K562 (cell line): ENCODE measurements around the gene UBXN2A. TPM values are rescaled to one million over a fixed set of nuclear protein-coding genes. Genes with fewer than 3 reads are reported as not detected.

Source experiments
- ATAC-seq: fragments of 200-7000 bp; cut with Tn5 transposase; 3 replicates; pipeline ENCODE4 v1.9.1; 2020; ENCODE audit warnings: moderate library complexity
- BruUV-seq: library from RNA; stranded (reverse); fragments of 400-500 nt; replicated peaks from 2 replicates; lab custom pipeline; 2021; lab: Mats Ljungman, UMichigan
- CTCF ChIA-PET: fragments of 300-600 bp; formaldehyde crosslinking; extraction: SDS; loops from one replicate; lab custom pipeline; 2021; ENCODE audit warnings: low intra/inter-chr PET ratio; lab: Yijun Ruan, JAX
- POLR2A ChIA-PET: fragments of 300-600, 350-650 bp; sonication (Branson Sonifier 250); formaldehyde crosslinking; extraction: SDS; loops from one replicate; lab custom pipeline; 2021; ENCODE audit warnings: antibody characterized with exemption, inconsistent platforms; lab: Yijun Ruan, JAX
- DNase-seq, 4 experiments: peaks; one replicate each; pipeline versions ENCODE4 v3.0.0 to v3.0.0-alpha.2; 2011 to 2018; ENCODE audit warnings: low spot score in 3 of 4, mixed read lengths in 3 of 4; ENCODE audit errors: extremely low read depth in 1 of 4
- FAIRE-seq: peaks from 2 replicates; lab custom pipeline; 2011; peaks lifted over from hg19 to GRCh38; lab: Jason Lieb, UNC
- H2AFZ ChIP-seq: 2 replicates; pipeline ENCODE4 v1.6.0; 2011; ENCODE audit warnings: low read depth, low read length, control low read depth, inconsistent platforms
- H3K27ac ChIP-seq: fragments of 200-600 bp; 3 replicates; pipeline ENCODE4 v1.8.0; 2011; ENCODE audit warnings: low read depth, mild to moderate bottlenecking, control low read depth, inconsistent platforms, low read length, moderate library complexity, mixed read lengths; ENCODE audit errors: extremely low read depth
- H3K27me3 ChIP-seq, 2 experiments: fragments of 300-600 bp in 1 of 2; 2 replicates in 1 of 2; 3 replicates in 1 of 2; pipeline versions ENCODE4 v1.6.0 to v1.8.0; 2011; ENCODE audit warnings: inconsistent platforms in 2 of 2, low read length in 2 of 2, mild to moderate bottlenecking in 1 of 2, mixed read lengths in 1 of 2, moderate library complexity in 1 of 2; ENCODE audit not compliant: control insufficient read depth in 2 of 2, insufficient read depth in 2 of 2
- H3K36me3 ChIP-seq: fragments of 300-600 bp; 3 replicates; pipeline ENCODE4 v1.8.0; 2011; ENCODE audit warnings: mild to moderate bottlenecking, low read length, inconsistent platforms; ENCODE audit not compliant: control insufficient read depth, insufficient read depth
- H3K4me1 ChIP-seq, 2 experiments: fragments of 200-600 bp in 1 of 2; replicated peaks in 1 of 2; 2 replicates in 1 of 2; 3 replicates in 1 of 2; pipeline versions ENCODE4 v1.5.1 to v1.8.0; 2011; ENCODE audit warnings: inconsistent platforms in 2 of 2, low read length in 2 of 2, mild to moderate bottlenecking in 1 of 2, mixed read lengths in 1 of 2, moderate library complexity in 1 of 2; ENCODE audit not compliant: control insufficient read depth in 2 of 2, insufficient read depth in 2 of 2
- H3K4me2 ChIP-seq: 2 replicates; pipeline ENCODE4 v1.6.1; 2011; ENCODE audit warnings: low read length, control low read depth, inconsistent platforms, mixed read lengths; ENCODE audit not compliant: insufficient read depth
- H3K4me3 ChIP-seq: fragments of 200-600 bp; sonication (generic), shearing (Covaris generic); 2 replicates; pipeline ENCODE4 v1.5.1; 2016; ENCODE audit warnings: control low read depth, inconsistent platforms
- H3K79me2 ChIP-seq: fragments of 200-600 bp; 3 replicates; pipeline ENCODE4 v1.8.0; 2011; ENCODE audit warnings: low read length, inconsistent platforms; ENCODE audit not compliant: control insufficient read depth, insufficient read depth
- H3K9ac ChIP-seq, 2 experiments: 2 replicates each; pipeline versions ENCODE4 v1.6.0 to v1.6.1; 2011; ENCODE audit warnings: low read depth in 2 of 2, low read length in 2 of 2, control low read depth in 1 of 2, inconsistent platforms in 1 of 2, mild to moderate bottlenecking in 1 of 2, mixed read lengths in 1 of 2; ENCODE audit not compliant: insufficient read depth in 1 of 2
- H3K9me1 ChIP-seq: one replicate; pipeline ENCODE4 v1.6.0; 2011; ENCODE audit warnings: inconsistent platforms, mild to moderate bottlenecking, low read length, moderate library complexity; ENCODE audit not compliant: control insufficient read depth, insufficient read depth
- H3K9me3 ChIP-seq: replicated peaks from 2 replicates; pipeline ENCODE4 v1.5.1; 2011; ENCODE audit warnings: low read depth, low read length, inconsistent platforms; ENCODE audit not compliant: control insufficient read depth, insufficient read depth
- H4K20me1 ChIP-seq: replicated peaks from 2 replicates; pipeline ENCODE4 v1.6.1; 2011; ENCODE audit warnings: low read length, inconsistent platforms, mixed read lengths; ENCODE audit not compliant: control insufficient read depth, insufficient read depth
- ARID1B ChIP-seq: fragments of 450-650 bp; IDR thresholded peaks from 2 replicates; pipeline ENCODE4 v1.6.1; 2016; ENCODE audit warnings: antibody characterized with exemption, mild to moderate bottlenecking, inconsistent platforms
- EP300 ChIP-seq: IDR thresholded peaks from 2 replicates; pipeline ENCODE4 v1.6.1; 2012; ENCODE audit warnings: low read length, improper control_type of control experiment
- EP400 ChIP-seq: fragments of 450-650 bp; IDR thresholded peaks from 2 replicates; pipeline ENCODE4 v1.6.1; 2017; ENCODE audit warnings: antibody characterized with exemption, mild to moderate bottlenecking, moderate library complexity
- IRF1 ChIP-seq: sonication (generic); formaldehyde crosslinking; IDR thresholded peaks from 2 replicates; pipeline ENCODE4 v1.8.0; 2022; ENCODE audit warnings: missing genetic modification reagents, mild to moderate bottlenecking, borderline replicate concordance
- KDM5B ChIP-seq: fragments of 200-600 bp; sonication (generic); IDR thresholded peaks from 2 replicates; pipeline ENCODE4 v1.6.1; 2012; ENCODE audit warnings: low read depth, mild to moderate bottlenecking, moderate library complexity, low read length, control low read depth, inconsistent platforms; ENCODE audit not compliant: insufficient replicate concordance
- MAFK ChIP-seq: IDR thresholded peaks from 2 replicates; pipeline ENCODE4 v1.6.1; 2011; ENCODE audit warnings: low read length, improper control_type of control experiment
- NFATC3 ChIP-seq: fragments of 450-650 bp; IDR thresholded peaks from 2 replicates; pipeline ENCODE4 v1.6.1; 2017; ENCODE audit warnings: mild to moderate bottlenecking
- NFE2 ChIP-seq: IDR thresholded peaks from 2 replicates; pipeline ENCODE4 v1.6.1; 2014; ENCODE audit warnings: antibody characterized with exemption, low read depth
- POLR2B ChIP-seq: fragments of 450-650 bp; IDR thresholded peaks from 2 replicates; pipeline ENCODE4 v1.6.1; 2018; ENCODE audit warnings: low read depth; ENCODE audit not compliant: partially characterized antibody
- PTTG1 ChIP-seq: fragments of 450-650 bp; IDR thresholded peaks from 2 replicates; pipeline ENCODE4 v1.6.1; 2016; ENCODE audit warnings: low read depth, mild to moderate bottlenecking, missing genetic modification characterization, missing compliant biosample characterization
- RAD51 ChIP-seq: fragments of 450-650 bp; IDR thresholded peaks from 2 replicates; pipeline ENCODE4 v1.7.1; 2016; ENCODE audit warnings: low read depth, mild to moderate bottlenecking, borderline replicate concordance
- RCOR1 ChIP-seq, 2 experiments: IDR thresholded peaks; 2 replicates each; pipeline ENCODE4 v1.6.1; 2012; ENCODE audit warnings: low read depth in 2 of 2, low read length in 2 of 2, borderline replicate concordance in 1 of 2, improper control_type of control experiment in 1 of 2
- ZBTB49 ChIP-seq: sonication (generic); formaldehyde crosslinking; IDR thresholded peaks from 2 replicates; pipeline ENCODE4 v1.8.0; 2022; ENCODE audit warnings: missing genetic modification reagents, mild to moderate bottlenecking, borderline replicate concordance
- ZFP30 ChIP-seq: fragments of 250-450 bp; sonication (Bioruptor Pico); IDR thresholded peaks from 2 replicates; pipeline ENCODE4 v1.8.0; 2022; ENCODE audit warnings: moderate library complexity, mild to moderate bottlenecking, inconsistent platforms, borderline replicate concordance
- WGBS: fragments of 100-300 bp; shearing (Covaris generic); methylation state at CpG from one replicate; pipeline ENCODE4 v1.1.6; 2016; ENCODE audit warnings: low coverage, mixed read lengths; ENCODE audit not compliant: insufficient coverage; ENCODE audit errors: missing lambda C conversion rate; 5-methylcytosine and 5-hydroxymethylcytosine counted together
- in situ Hi-C: fragments of 300-500 bp; cut with MboI; formaldehyde crosslinking; loops from 4 replicates; pipeline ENCODE4 v1.15.0; 2018; ENCODE audit warnings: inconsistent platforms, mixed read lengths
- intact Hi-C: fragments of 100-400 bp; cut with micrococcal nuclease; formaldehyde crosslinking; loops from 2 replicates; pipeline ENCODE4 v1.14.2; 2022
- polyA plus RNA-seq, 8 experiments: library from polyadenylated mRNA; depleted of rRNA in 4 of 8; stranded (reverse) in 5 of 8; unstranded in 3 of 8; fragments of >200 nt; fragmentation: Nextera tagmentation in 2 of 8; fragmentation: Illumina TruSeq in 1 of 8; extraction: Ambion mirVana in 2 of 8; extraction: Trizol in 1 of 8; gene quantifications; 2 replicates each; pipeline versions ENCODE4 v1.2.1 to v1.2.3, GENCODE V29; 2011 to 2014; ENCODE audit warnings: inconsistent platforms in 1 of 8, missing spikeins in 1 of 8
- total RNA-seq, 7 experiments: library from RNA; depleted of rRNA in 6 of 7; stranded (reverse); fragments of >200 nt in 6 of 7; fragmentation: Illumina TruSeq in 2 of 7; extraction: Trizol in 2 of 7; gene quantifications; 2 replicates each; pipeline versions ENCODE4 v1.2.1 to v1.2.3, GENCODE V29; 2011 to 2021; ENCODE audit warnings: low replicate concordance in 1 of 7
- TF ChIP-seq, protein P1 (sequence below), 2 experiments: IDR thresholded peaks; 2 replicates each; pipeline ENCODE4 v1.6.1; 2012; ENCODE audit warnings: improper control_type of control experiment in 2 of 2, low read depth in 2 of 2, low read length in 2 of 2, borderline replicate concordance in 1 of 2

Gene UBXN2A
- total and polyA plus RNA-seq, 9 of the 15 experiments (the other 6 are each of a cell fraction or from before 2014, with no cell fraction given): 3.4 to 25.6 (median 16.0) TPM

DNA sequence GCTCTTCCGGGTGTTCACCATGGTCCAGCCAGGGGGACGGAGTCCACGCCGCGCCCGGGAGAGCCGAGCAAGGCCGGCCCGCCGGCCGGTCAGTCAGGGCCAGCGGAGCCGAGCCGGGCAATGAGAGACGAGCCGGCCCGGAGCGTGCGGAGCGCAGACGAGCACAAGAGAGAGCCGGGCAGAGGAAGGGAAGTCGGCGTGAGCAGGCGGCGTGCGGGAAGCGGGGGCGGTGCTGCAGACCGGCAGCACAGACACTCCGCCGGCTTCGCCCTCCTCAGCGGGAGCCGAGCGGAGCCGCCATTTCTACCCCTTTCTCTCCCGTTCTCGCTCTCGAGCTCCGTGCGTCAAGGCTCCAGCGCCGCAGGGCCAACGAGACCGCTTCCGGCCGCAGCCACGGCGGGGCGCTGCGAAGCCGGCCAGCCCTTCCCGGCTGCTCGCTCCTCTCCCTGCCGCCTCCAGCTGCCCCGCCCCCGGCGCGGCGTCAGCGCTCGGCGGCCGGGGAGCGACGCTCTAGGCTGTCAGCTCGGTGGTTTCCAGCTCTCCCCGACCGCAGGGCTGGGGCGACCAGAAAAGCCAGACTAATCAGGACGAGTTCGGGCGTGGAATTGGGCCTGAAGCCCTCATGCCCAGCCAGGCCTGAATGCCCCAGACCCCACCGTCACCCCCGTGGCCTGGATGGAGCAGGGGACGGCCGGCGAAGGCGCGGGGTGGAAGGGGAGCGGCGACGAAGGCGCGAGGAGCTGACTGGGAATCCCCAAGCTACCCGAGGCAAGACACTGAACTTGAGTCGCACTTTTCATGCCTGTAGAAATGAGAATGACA is 13.3 kb upstream of the UBXN2A start, which contains the start of gene ATAD2B (continued):
- 0 out of 2 replicates have a peak, but pooled peaks have one; percentile 62 for TF ChIP-seq ZBTB49 (CRISPR knock-in tag)
- peak; percentile 80 for TF ChIP-seq POLR2B
- no peak; the same call in 1 of the 2 replicates for TF ChIP-seq NFE2
- peak; percentile 28; the same call in 1 of the 2 replicates for TF ChIP-seq ARID1B
- TF ChIP-seq RCOR1 (IDR thresholded peaks at IDR 0.05; ENCODE audit: borderline replicate concordance in 1 of 2, low read depth in 2 of 2, low read length in 2 of 2): peak in 1 of 2 experiments; percentile 67; a peak in 2 of 4 replicates
- TF ChIP-seq ZFP30: no peak
- TF ChIP-seq EP400: peak; percentile 88

- Histone ChIP-seq H3K4me1 (peaks cover 1 to 3% of the 10 kb centered on the region in 2 experiments; a peak in 3 of 5 replicates), H3K36me3 (0 out of 3 replicates have a peak, but pooled peaks cover 3% of the 10 kb centered on the region), H4K20me1 (no peaks in the 10 kb centered on the region), H3K9me3 (no peaks in the 10 kb centered on the region), H3K9ac (no peak overlapping the region), H2AFZ (no peak overlapping the region), H3K27me3 (no peaks in the 10 kb centered on the region), H3K4me3 (no peak overlapping the region), H3K79me2 (no peaks in the 10 kb centered on the region), H3K4me2 (no peak overlapping the region), H3K9me1 (no peaks in the 10 kb centered on the region), H3K27ac (no peak overlapping the region)
- no peak for DNase-seq
- FAIRE-seq: no peak
- 25% methylated on average over 1 of the region's 1 CpG for WGBS
- BruUV-seq: no TSS peak
- ChIA-PET POLR2A (interaction anchor here (0.6 kb wide), 1 partner anchor 78 kb away, joined by 3 read pairs; no protein-coding TSS in a partner anchor), CTCF (no interaction called here)
- ATAC-seq: no peak
- intact Hi-C loops: no loop called here
- in situ Hi-C loops: no loop called here
- TF ChIP-seq MAFK (no peak), NFATC3 (no peak), EP300 (no peak), IRF1 (CRISPR knock-in tag) (no peak), RAD51 (no peak), KDM5B (no peak), PTTG1 (tag) (no peak)
- TF ChIP-seq, protein P1, sequence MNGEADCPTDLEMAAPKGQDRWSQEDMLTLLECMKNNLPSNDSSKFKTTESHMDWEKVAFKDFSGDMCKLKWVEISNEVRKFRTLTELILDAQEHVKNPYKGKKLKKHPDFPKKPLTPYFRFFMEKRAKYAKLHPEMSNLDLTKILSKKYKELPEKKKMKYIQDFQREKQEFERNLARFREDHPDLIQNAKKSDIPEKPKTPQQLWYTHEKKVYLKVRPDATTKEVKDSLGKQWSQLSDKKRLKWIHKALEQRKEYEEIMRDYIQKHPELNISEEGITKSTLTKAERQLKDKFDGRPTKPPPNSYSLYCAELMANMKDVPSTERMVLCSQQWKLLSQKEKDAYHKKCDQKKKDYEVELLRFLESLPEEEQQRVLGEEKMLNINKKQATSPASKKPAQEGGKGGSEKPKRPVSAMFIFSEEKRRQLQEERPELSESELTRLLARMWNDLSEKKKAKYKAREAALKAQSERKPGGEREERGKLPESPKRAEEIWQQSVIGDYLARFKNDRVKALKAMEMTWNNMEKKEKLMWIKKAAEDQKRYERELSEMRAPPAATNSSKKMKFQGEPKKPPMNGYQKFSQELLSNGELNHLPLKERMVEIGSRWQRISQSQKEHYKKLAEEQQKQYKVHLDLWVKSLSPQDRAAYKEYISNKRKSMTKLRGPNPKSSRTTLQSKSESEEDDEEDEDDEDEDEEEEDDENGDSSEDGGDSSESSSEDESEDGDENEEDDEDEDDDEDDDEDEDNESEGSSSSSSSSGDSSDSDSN (IDR thresholded peaks at IDR 0.05; ENCODE audit: borderline replicate concordance in 1 of 2, low read depth in 2 of 2, low read length in 2 of 2): no peak
These were observed 6.0 kb upstream of the UBXN2A start for GRCh38 chr2:23934259-23934658.
